CD4-positive, alpha-beta T cell treated with Interleukin-6 for 4 hours (primary cell): ENCODE results near the gene RPS6KA2.
"Not testable (repeated sequence)": the region's sequence is repeated elsewhere in the genome, so short reads cannot be mapped to it uniquely, and the experiment has no call there.

Experiments used
- DNase-seq: peaks from one replicate; pipeline ENCODE4 v3.0.0-alpha.2; 2020; ENCODE audit warnings: mixed read lengths

RPS6KA2 gene

DNA sequence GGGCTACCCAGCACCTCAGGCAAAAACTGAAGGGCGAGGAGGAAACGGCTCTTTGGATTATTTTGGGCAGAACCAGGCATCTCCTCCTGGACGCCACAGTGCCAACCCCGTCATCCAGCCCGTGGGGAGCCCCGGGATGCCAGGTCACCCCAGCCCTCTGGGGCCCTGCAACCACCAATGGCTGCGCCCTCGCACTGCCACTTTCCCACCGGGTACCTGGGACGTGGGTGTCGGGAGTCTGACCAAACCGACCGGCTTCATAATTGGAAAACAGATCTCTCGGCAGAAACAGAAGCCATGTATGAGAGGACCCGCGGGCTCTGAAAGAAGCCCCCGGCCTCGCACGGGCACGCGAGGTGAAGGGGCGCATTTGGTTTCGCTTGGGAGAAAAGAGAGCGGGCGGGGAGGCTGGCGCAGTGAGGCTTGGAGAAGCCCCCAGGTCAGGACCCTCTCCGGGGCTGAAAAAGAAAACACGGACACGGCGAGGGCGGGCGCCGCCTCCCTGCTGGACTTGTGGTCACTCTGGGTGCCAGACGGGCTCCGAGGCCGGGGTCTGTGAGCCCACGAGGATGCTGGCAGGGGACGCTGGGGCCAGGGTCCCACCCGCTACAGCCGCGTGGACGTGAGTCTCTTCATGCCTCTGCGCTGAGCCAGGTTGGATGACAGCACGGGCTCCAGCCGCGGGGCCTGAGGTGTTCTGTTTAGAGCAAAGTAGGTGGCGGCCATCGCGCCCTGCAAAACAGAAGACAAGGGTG lies 214.7 kb downstream of the RPS6KA2 start:
- no peak for DNase-seq

DNA sequence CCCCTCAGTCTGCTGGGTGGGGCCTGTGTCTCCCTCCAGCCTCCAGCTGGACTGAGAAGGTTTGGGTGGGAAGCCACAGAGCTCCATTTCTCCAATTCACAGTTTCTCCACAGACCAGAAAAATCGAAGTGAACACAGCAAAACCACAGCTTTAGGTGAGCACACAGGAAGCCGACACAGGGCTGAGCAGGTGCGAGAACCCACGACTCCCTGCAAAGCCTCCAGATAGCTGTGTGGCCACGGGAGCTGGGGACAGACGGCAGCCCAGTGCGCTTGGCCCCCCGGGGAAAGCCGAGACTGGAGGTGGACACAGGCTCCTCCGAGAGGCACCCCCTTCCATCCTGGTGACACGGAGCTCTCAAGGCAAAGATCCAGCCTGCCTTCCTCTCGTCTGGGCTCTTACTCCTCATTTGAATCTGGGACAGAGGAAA lies 215.3 kb downstream of the RPS6KA2 start:
- DNase-seq, result peak; percentile 74

DNA sequence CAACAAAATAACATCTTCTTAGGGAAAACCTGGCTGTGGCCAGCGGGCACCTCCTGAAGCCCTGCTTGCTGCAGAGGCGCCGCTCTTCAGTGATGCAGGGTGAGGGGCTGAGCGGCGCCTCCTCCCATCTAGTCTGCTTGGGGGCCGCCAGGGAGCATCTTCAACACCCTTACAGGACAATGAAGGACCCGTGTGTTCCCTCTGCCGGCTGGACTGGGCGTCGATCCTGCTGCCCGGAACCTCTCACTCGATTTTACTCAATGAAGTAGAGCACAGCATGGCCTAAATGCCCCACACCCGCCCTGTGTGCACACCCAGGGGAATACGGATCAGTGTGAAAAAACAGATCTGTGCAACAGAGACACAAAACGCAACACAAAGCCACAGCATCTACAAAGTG lies 215.8 kb downstream of the RPS6KA2 start:
- peak; percentile 39 for DNase-seq

DNA sequence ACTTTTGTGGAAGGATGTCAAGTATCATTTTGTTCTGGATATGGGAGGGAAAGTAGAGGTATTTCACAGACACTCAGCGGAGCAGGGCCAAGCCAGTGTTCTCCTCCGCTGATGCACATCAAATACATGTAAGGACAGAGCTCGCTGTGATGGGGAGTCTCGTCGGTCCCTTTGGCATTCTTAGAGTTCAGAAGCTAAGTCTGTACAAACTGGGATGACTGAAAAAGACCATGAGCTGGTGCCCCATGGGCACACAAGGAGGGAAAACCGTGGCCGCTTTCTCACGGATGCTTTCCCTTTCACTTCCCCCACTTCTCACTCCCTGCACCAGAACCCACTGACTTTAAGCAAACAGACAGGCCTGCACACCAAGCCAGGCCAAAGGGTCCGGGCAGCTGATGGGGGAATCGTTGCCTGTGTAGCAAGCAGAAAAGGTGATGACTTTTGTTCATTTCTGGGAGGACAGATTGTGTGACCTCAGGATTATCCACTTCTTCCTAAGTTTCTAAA lies 216.6 kb downstream of the RPS6KA2 start:
- DNase-seq, result no peak

DNA sequence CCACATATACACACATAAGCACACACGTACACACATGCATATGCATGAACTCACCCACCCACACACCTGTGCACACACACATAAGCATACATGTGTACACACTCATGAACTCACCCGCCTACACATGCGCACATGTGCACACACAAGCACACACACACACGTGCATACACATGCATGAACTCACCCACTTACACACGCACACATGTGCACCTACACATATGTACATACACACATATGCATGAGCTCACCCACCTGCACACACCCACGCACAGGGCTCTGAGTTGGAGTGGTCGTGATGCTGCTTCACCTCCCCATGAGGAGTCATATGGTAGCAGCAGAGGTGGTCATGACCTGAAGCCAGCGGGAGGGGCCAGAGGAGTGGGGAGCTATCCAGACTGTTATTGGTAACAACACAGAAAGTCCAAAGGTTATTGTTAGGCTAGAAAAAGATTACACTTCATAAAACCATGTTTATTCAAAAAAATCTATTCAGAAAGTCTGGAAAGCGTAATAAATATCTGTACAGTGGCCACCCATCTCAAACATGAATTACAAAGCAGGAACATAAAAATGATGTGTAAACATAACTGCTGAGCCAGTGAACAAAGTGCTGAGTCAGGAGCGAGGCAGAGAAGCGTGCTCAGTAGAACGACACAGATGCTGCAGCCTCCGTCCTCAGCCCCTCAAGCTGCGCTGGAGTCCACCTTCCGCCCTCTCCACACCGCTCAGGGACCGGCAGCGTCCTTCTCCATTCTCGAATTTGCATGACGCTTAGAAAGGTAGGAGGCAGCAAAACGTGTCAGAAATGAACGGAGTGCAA lies 217.9 kb downstream of the RPS6KA2 start:
- no peak for DNase-seq

DNA sequence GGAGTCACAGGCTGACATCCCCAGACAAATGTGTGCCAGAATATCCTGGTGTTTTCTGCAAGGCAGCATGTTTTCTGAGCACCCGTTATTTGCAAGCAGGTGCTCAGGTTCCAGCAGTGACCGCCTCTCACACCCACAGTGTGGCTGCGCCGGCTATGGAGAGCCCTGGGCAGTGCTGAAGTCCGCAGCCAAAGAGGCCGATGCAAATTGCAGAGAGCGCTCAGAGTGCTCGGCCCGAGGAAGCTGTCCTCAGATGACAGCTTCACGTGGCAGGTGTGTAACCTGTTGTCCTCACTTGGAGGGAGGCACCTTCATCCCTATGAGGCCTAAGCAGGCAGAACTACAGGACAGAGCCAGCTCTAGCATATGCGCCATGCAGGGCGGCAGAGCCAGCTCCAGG lies 220.9 kb downstream of the RPS6KA2 start:
- no peak for DNase-seq

DNA sequence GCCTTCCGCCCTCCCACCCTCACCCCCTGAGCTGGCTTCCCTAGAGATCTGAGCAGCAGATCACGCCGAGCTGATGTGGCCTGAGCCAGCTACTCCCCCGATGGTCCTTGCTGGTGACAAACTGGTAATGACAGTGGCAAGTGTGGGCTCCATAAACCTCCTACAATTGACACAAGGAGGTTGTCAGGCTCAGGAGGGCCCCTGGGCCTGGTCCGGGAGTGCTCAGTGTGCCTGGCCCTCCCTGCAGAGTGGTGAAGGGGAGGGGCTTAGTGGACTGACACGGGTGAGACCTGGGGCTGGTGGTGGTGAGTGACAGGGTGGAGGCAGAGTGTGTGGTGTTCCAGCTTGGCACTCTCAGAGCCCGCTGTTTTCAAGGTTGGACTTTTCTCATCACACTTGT lies 221.7 kb downstream of the RPS6KA2 start:
- DNase-seq, result no peak

DNA sequence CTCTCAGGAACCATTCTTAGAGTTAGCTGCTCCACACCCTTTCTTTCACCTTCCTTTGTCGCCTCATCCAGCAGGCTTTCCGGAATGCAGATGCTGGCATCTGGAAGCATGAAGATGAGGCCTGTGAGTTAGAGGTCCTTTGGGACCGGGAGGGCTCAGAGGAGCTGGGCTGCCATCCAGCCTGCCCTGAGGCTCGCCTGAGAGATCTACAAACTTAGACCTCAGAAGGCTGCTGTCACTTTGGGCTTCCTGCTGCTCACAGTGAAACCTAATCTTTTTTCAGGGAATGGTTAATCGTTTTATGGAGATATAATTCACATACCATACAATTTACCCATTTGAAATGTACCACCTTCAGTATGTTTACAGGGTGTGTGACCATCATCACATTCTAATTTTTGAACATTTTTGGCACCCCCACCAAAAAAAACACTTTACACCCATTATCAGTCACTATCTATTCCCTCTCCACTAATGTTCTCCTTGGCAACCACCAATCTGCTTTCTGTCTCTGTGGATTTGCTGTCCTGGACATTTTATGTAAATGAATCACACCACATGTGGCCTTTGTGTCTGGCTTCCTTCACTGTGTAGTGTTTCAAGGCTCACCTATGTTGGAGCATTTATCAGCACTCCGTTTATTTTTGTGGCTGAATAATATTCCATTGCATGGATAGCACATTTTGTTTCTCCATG lies 224.3 kb downstream of the RPS6KA2 start:
- DNase-seq, result no peak

DNA sequence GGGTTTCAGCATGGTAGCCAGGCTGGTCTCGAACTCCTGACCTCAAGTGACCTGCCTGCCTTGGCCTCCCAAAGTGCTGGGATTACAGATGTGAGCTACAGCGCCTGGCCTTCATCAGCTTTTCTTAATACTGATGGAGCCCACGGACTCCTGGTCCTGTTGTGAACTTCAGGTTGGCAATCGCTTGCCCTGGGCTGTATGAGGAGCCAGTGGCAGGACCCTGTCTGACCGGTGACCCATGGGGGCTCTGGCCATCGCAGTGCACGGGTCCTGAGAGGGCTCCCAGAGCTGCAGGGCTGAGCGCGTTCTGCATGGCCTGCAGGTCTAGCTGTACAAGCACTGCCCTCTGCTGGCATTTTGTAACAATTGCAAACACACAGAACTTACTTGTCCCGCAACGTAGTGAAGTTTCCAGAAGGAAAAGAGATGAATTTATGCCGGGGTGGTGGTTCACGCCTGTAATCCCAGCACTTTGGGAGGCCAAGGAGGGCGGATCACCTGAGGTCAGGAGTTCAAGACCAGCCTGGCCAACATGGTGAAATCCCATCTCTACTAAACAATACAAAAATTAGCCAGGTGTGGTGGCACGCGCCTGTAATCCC lies 226.3 kb downstream of the RPS6KA2 start:
- peak; percentile 73 for DNase-seq

DNA sequence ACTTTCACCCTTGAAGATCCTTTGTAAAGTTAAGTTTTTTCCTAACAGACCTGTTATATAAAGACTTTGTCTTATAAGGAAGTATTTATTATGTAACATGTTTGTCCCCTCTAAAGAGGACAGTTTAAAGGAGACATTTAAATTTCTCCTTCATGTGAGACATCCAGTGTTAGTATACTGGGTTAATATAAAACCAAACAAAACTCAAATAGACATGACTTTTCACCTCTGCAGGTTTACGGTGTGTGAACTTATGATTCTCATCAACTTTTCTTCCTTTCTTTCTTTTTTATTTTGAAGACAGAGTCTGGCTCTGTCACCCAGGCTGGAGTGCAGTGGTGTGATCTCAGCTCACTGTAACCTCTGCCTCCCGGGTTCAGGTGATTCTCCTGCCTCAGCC lies 226.9 kb downstream of the RPS6KA2 start:
- no peak for DNase-seq

DNA sequence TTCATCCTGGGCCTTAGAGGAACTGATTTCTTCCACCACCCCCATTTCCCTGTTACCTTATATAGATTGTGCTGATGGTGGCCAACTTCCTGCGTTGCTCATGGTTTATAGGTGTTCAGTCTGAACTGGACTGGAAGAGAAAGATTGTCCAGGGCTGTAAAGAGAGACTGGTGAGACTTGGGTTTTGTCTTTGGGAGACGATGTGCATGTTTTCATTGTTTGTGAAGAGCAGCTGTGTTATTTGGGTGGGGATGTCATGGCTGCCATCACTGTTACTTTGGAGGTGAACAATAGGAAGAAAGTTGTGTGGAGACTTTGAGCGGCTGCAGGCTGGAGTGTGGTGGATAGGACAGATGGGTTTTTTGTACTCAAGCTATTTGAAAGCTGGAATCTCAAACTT lies 228.7 kb downstream of the RPS6KA2 start:
- DNase-seq, result no peak

DNA sequence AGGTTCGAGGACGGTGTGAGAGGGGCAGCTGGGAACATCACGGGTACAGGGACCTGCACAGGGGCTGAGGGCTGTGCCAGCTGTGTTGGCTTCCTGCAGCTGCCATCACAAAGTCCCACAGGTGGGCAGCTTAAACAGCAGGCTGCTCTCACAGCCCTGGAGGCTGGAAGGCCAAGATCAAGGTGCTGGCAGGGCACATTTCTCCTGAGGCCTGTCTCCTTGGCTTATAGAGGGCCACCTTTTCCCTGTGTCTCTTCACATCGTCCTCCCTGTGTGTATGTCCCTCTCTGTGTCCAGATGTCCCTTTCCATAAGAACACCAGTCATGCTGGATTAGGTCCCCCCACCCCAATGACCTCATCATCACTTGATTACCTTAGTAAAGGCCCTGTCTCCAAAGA lies 229.2 kb downstream of the RPS6KA2 start:
- DNase-seq, result no peak

DNA sequence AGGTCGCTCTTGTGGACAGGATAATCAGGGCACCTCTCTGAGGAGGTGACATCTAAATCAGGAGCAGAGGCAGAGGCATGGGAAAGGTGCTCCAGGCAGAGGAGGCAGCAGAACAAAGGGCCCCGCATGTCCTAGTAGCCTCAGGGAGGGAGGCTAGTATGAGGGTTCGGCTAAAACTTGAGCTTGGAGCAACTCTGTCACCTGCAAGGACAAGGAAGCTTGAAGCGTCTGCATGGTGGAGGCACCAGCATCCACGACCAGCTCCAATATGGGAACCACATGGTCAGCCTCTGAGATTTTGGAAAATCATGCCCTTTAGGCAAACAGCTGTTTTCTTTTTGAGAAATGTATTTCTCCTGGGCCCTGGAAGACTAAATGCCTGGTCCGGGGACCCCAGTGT lies 231.3 kb downstream of the RPS6KA2 start:
- no peak for DNase-seq

DNA sequence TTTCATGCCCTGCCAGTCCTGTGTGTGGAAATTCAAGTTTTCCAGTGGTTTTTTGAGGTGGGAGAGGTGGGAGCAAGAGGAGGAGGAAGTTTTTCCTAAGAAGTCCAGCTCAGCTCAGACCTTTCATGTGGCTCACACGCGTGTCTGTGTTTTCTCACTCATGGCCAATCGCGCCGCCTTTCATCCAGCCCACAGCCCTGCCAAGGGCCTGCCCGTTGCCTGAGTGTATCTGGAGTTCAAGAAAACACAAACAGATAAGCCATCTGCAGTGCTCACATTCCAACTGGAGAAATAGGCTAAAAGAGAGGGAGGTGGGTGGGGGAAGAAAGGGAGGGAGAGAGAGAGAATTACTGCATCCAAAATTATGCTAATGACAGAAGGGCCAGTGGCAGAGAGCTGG lies 231.7 kb downstream of the RPS6KA2 start:
- no peak for DNase-seq

DNA sequence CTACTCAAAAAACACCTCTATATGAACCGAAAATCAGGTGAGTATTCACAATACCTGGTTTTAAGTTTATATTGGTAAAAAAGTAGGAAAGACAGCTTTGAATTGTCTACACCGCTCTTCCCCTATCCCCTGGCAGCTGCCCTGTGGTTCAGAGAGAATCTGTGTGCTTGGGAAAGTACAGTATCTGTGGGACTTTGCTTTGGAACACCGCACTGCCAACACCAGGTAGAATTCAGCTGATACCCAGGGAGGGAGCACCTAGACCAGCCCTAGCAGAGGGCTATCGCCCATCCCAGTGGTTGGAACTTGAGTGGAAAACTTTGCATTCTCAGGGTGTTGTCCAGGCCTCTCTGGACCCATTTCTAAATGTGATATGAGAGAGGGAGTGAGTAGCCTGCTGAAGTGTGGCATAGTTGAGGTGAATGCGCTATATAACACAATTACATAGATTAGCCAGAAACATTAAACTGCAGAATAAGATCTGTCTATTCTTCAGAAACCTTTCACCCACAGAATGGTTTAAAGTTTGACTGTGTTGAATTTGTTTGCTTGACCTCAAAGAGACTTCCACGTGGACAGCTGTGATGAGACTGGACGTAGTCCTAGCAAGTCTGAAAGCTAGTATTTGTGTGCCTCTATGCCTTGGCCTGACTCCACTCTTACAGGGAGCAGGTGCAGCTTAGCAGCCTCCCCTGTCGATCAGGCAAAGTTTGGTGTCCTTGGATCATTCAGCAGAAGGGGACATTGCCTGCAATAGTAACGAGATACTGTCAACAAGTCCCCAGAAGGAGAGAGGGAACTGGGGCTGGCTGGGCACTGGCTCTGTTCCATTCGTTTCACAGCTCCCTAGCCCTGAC lies 232.8 kb downstream of the RPS6KA2 start:
- DNase-seq, result no peak

DNA sequence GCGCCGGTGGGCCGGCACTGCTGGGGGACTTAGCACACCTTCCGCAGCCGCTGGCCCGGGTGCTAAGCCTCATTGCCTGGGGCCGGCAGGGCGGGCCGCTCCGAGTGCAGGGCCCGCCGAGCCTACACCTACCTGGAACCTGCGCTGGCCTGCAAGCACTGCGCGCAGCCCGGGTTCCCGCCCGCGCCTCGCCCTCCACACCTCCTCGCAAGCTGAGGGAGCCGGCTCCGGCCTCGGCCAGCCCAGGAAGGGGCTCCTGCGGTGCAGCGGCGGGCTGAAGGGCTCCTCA lies 233.6 kb downstream of the RPS6KA2 start:
- no peak for DNase-seq

DNA sequence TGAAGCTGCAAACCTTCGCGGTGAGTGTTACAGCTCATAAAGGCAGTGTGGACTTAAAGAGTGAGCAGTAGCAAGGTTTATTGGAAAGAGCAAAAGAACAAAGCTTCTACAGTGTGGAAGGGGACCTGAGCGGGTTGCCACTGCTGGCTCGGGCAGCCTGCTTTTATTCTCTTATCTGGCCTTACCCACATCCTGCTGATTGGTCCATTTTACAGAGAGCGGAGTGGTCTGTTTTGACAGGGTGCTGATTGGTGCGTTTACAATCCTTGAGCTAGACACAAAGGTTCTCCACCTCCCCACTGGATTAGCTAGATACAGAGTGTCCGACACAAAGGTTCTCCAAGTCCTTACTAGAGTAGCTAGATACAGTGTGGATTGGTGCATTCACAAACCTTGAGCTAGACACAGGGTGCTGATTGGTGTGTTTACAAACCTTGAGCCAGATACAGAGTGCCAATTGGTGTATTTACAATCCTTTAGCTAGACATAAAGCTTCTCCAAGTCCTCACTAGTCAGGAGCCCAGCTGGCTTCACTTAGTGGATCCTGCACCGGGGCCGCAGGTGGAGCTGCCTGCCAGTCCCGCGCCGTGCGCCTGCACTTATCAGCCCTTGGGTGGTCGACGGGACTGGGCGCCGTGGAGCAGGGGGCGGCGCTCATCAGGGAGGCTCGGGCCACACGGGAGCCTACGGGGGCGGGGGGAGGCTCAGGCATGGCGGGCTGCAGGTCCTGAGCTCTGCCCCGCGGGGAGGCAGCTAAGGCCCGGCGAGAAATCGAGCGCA lies 234.1 kb downstream of the RPS6KA2 start:
- not testable (repeated sequence) for DNase-seq

DNA sequence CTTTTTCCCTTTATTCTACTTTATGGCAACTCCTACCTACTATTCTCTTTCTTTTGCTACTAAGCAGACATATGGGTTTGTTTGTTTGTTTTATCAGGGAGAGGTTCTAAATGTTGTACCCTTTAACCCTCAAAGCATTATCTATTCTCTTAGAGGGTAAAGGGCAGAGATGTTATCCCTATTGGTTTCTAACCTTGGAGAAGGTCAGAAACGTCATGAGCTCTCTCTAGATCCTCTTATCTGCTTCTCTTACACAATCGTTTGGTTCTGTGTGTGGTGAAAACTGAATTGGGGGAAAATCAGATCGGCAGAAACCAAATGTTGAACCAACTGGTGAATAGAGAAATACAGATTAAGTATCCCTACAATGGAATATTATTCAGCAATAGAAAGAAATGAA lies 237.9 kb downstream of the RPS6KA2 start:
- no peak for DNase-seq

DNA sequence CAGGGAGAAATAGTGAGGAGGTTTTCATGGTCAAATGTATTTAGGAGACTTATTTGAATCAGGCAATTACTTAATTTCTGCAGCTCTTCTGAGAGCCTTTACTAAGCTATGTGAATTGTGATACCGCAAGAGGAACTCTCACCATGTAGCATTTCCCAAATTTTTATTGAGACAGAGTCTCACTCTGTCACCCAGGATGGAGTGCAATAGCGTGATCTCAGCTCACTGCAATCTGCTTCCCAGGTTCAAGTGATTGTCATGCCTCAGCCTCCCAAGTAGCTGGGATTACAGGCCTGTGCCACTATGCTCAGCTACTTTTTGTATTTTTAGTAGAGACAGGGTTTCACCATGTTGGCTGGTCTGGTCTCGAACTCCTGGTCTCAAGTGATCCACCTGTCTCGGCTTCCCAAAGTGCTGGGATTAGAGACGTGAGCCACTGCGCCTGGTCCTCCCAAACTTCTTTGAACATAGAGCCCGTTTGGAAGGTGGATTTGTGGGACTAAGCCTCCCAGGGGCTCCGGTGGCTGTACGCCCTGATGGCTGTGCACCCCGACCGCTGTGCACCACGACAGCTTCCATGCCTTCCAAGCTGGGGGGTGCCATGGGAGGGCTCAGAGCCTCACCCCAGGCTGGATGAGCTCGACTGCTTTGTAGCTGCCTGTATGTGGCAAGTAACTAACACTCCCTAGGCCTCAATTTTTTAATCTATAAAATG lies 238.6 kb downstream of the RPS6KA2 start:
- no peak for DNase-seq

DNA sequence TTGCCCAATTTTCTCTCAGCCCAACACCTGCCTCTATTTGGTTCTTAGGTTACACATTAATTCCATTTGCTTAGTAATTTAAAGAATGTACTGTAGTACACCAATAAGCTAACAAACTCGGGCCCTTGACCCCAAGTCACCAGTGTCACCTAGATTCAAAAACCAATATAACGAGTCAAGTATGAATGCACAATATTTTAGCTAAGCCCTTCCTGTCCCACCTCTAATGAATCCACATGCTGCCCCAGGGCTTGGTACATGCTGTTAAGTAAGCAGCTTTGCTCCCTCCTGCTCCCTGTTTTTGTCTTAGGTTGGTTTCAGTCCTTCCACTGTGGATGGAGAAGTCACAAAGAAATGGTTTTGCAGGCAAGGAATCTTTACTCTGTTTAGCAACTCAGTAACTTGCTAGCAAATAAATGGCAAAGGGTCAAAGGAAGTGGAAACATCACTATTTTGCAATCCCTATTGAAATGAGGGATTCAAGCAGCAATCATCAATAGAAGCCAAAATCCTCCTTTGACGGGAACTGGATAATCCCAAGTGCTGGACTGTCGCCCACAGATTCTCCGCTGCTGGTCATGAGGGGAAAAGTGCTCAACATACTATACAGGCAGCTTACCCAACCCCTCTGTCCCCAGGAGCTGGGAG lies 239.3 kb downstream of the RPS6KA2 start:
- DNase-seq, result no peak
